Stimulated activated memory B cell treated with anti-CD40 and anti-IgM and Interleukin-4, amounts not matched to agents 10 μg/mL and 1 μg/mL and 100 μg/mL, for 72 hours (primary cell): ENCODE measurements around the gene DLG3.
"Not testable (repeated sequence)": the region's sequence is repeated elsewhere in the genome, so short reads cannot be mapped to it uniquely, and the experiment has no call there.

Experiments
- ATAC-seq: fragments of 150-1000 bp; cut with Tn5 transposase; 2 replicates; pipeline ENCODE4 v1.10.0; 2021
- H3K27ac Mint-ChIP-seq: one replicate; pipeline ENCODE4 v1.8.0; 2022; ENCODE audit warnings: mild to moderate bottlenecking, mixed read lengths
- H3K27me3 Mint-ChIP-seq: one replicate; pipeline ENCODE4 v1.8.0; 2022; ENCODE audit warnings: mixed read lengths
- H3K36me3 Mint-ChIP-seq: one replicate; pipeline ENCODE4 v1.8.0; 2022; ENCODE audit warnings: mixed read lengths
- H3K4me1 Mint-ChIP-seq: one replicate; pipeline ENCODE4 v1.8.0; 2022; ENCODE audit warnings: mixed read lengths
- H3K4me3 Mint-ChIP-seq: one replicate; pipeline ENCODE4 v1.8.0; 2022; ENCODE audit warnings: mild to moderate bottlenecking, moderate library complexity, mixed read lengths
- H3K9me3 Mint-ChIP-seq: one replicate; pipeline ENCODE4 v1.8.0; 2022; ENCODE audit warnings: mixed read lengths

The DLG3 gene

GRCh38 chrX:70444326-70444945 is at the start of gene DLG3:
Gene DLG3 (plus strand): TSS chrX:70444835. CDS start chrX:70445202, 367 bp downstream.
- ATAC-seq = no peak
- Mint-ChIP-seq H3K4me1 (peaks cover 6% of the 10 kb centered on the region), H3K27ac (no peak within 1 kb of the TSS), H3K9me3 (no peaks in the 10 kb centered on the region), H3K4me3 (peak within 1 kb of the TSS; percentile 29), H3K27me3 (peaks cover 30% of the 10 kb centered on the region), H3K36me3 (no peaks in the 10 kb centered on the region)

GRCh38 chrX:70398899-70399298 is 45.7 kb upstream of the DLG3 start:
- ATAC-seq = no peak
- Mint-ChIP-seq H3K4me1 (no peaks in the 10 kb centered on the region), H3K9me3 (no peaks in the 10 kb centered on the region), H3K27ac (no peak overlapping the region), H3K36me3 (no peaks in the 10 kb centered on the region), H3K27me3 (no peaks in the 10 kb centered on the region), H3K4me3 (no peak overlapping the region)

- H3K27me3 Mint-ChIP-seq, H3K4me1 Mint-ChIP-seq, H3K36me3 Mint-ChIP-seq, ATAC-seq, H3K9me3 Mint-ChIP-seq, H3K27ac Mint-ChIP-seq, H3K4me3 Mint-ChIP-seq: not testable (repeated sequence)
Observed at GRCh38 chrX:70400181-70400580, 44.5 kb upstream of the DLG3 start.

- no peak overlapping the region for H3K27ac Mint-ChIP-seq
- ATAC-seq = no peak
Observed at GRCh38 chrX:70402721-70403120, 41.9 kb upstream of the DLG3 start.

GRCh38 chrX:70405003-70405402 is 39.6 kb upstream of the DLG3 start:
- Mint-ChIP-seq H3K36me3 (no peaks in the 10 kb centered on the region), H3K4me3 (no peak overlapping the region), H3K9me3 (no peaks in the 10 kb centered on the region), H3K27ac (no peak overlapping the region), H3K27me3 (no peaks in the 10 kb centered on the region), H3K4me1 (no peaks in the 10 kb centered on the region)
- no peak for ATAC-seq

More at GRCh38 chrX:70402721-70403120, 41.9 kb upstream of the DLG3 start:
- H3K4me3 Mint-ChIP-seq = no peak overlapping the region
- no peaks in the 10 kb centered on the region for H3K27me3 Mint-ChIP-seq
- H3K9me3 Mint-ChIP-seq = no peaks in the 10 kb centered on the region
- no peaks in the 10 kb centered on the region for H3K36me3 Mint-ChIP-seq
- no peaks in the 10 kb centered on the region for H3K4me1 Mint-ChIP-seq

GRCh38 chrX:70410921-70411320 is 33.7 kb upstream of the DLG3 start:
- Mint-ChIP-seq H3K4me3 (no peak overlapping the region), H3K27me3 (no peaks in the 10 kb centered on the region), H3K4me1 (no peaks in the 10 kb centered on the region), H3K27ac (no peak overlapping the region), H3K36me3 (no peaks in the 10 kb centered on the region), H3K9me3 (no peaks in the 10 kb centered on the region)
- ATAC-seq = no peak

- H3K4me3 Mint-ChIP-seq = no peak overlapping the region
- peak; percentile 36 for ATAC-seq
- no peaks in the 10 kb centered on the region for H3K36me3 Mint-ChIP-seq
Observed at GRCh38 chrX:70411475-70411874, 33.2 kb upstream of the DLG3 start.

GRCh38 chrX:70421618-70422017 is 23.0 kb upstream of the DLG3 start:
- H3K27ac Mint-ChIP-seq = no peak overlapping the region
- H3K9me3 Mint-ChIP-seq = no peaks in the 10 kb centered on the region

More at GRCh38 chrX:70411475-70411874, 33.2 kb upstream of the DLG3 start:
- Mint-ChIP-seq H3K9me3 (no peaks in the 10 kb centered on the region), H3K27ac (no peak overlapping the region), H3K4me1 (no peaks in the 10 kb centered on the region), H3K27me3 (no peaks in the 10 kb centered on the region)

GRCh38 chrX:70422851-70423341 is 21.7 kb upstream of the DLG3 start, which contains the start of gene GDPD2:
Gene GDPD2 (plus strand): TSS chrX:70423314. CDS start chrX:70424985, 1,671 bp downstream.
- H3K36me3 Mint-ChIP-seq = no peaks in the 10 kb centered on the region
- peaks cover 9% of the 10 kb centered on the region for H3K27me3 Mint-ChIP-seq
- ATAC-seq = no peak
- H3K4me1 Mint-ChIP-seq = no peaks in the 10 kb centered on the region
- H3K4me3 Mint-ChIP-seq = no peak within 1 kb of the TSS
- no peaks in the 10 kb centered on the region for H3K9me3 Mint-ChIP-seq
- no peak within 1 kb of the TSS for H3K27ac Mint-ChIP-seq

More at GRCh38 chrX:70421618-70422017, 23.0 kb upstream of the DLG3 start:
- Mint-ChIP-seq H3K27me3 (peaks cover 9% of the 10 kb centered on the region), H3K4me3 (no peak overlapping the region), H3K4me1 (no peaks in the 10 kb centered on the region), H3K36me3 (no peaks in the 10 kb centered on the region)
- ATAC-seq = no peak

GRCh38 chrX:70423936-70424675 is 20.5 kb upstream of the DLG3 start:
- no peak overlapping the region for H3K4me3 Mint-ChIP-seq
- ATAC-seq = no peak
- no peak overlapping the region for H3K27ac Mint-ChIP-seq
- H3K27me3 Mint-ChIP-seq = peaks cover 9% of the 10 kb centered on the region
- H3K36me3 Mint-ChIP-seq = no peaks in the 10 kb centered on the region
- H3K4me1 Mint-ChIP-seq = no peaks in the 10 kb centered on the region
- no peaks in the 10 kb centered on the region for H3K9me3 Mint-ChIP-seq

- peaks cover 9% of the 10 kb centered on the region for H3K27me3 Mint-ChIP-seq
- H3K9me3 Mint-ChIP-seq = no peaks in the 10 kb centered on the region
- no peaks in the 10 kb centered on the region for H3K4me1 Mint-ChIP-seq
- no peaks in the 10 kb centered on the region for H3K36me3 Mint-ChIP-seq
- no peak overlapping the region for H3K27ac Mint-ChIP-seq
- ATAC-seq = no peak
- H3K4me3 Mint-ChIP-seq = no peak overlapping the region
Observed at GRCh38 chrX:70424801-70425200, 19.8 kb upstream of the DLG3 start.

- no peak overlapping the region for H3K4me3 Mint-ChIP-seq
- no peaks in the 10 kb centered on the region for H3K9me3 Mint-ChIP-seq
- H3K36me3 Mint-ChIP-seq = no peaks in the 10 kb centered on the region
- no peak overlapping the region for H3K27ac Mint-ChIP-seq
- ATAC-seq = no peak
- peaks cover 9% of the 10 kb centered on the region for H3K27me3 Mint-ChIP-seq
- no peaks in the 10 kb centered on the region for H3K4me1 Mint-ChIP-seq
Observed at GRCh38 chrX:70426286-70427278, 18.1 kb upstream of the DLG3 start.

GRCh38 chrX:70427365-70427764 is 17.3 kb upstream of the DLG3 start:
- no peaks in the 10 kb centered on the region for H3K36me3 Mint-ChIP-seq
- peaks cover 9% of the 10 kb centered on the region for H3K27me3 Mint-ChIP-seq
- no peaks in the 10 kb centered on the region for H3K9me3 Mint-ChIP-seq
- H3K4me1 Mint-ChIP-seq = no peaks in the 10 kb centered on the region
- ATAC-seq = no peak
- no peak overlapping the region for H3K27ac Mint-ChIP-seq
- H3K4me3 Mint-ChIP-seq = no peak overlapping the region

- Mint-ChIP-seq H3K4me3 (no peak overlapping the region), H3K36me3 (no peaks in the 10 kb centered on the region), H3K9me3 (no peaks in the 10 kb centered on the region), H3K27ac (no peak overlapping the region), H3K27me3 (no peaks in the 10 kb centered on the region), H3K4me1 (peaks cover 11% of the 10 kb centered on the region)
- no peak for ATAC-seq
Observed at GRCh38 chrX:70429759-70430158, 14.9 kb upstream of the DLG3 start.
